ENCODE results near the gene RNF144B.

The RNF144B gene

GRCh38 chr6:18473755-18474154 lies 86.6 kb downstream of the RNF144B start:
- WGBS (ENCODE audit: insufficient coverage, insufficient read length): no CpG with 5 or more reads among the region's 2 CpGs
- DNase-seq (ENCODE audit: low read depth, low spot score): no peak
- no peak overlapping the region for H3K27ac ChIP-seq (ENCODE audit: low read length)

GRCh38 chr6:18477301-18477941 lies 90.3 kb downstream of the RNF144B start:
- no peaks in the 10 kb centered on the region for H3K9me3 ChIP-seq (ENCODE audit: control insufficient read depth, insufficient read depth, low read length)
- no CpG with 5 or more reads among the region's 2 CpGs for WGBS (ENCODE audit: insufficient coverage, insufficient read length)
- no peak for DNase-seq (ENCODE audit: low read depth, low spot score)
- no peaks in the 10 kb centered on the region for H3K36me3 ChIP-seq (ENCODE audit: control insufficient read depth, insufficient read depth, low read length)
- H3K27ac ChIP-seq (ENCODE audit: low read length): no peak overlapping the region
- no peaks in the 10 kb centered on the region for H3K27me3 ChIP-seq (ENCODE audit: control insufficient read depth, insufficient read depth, low read length)
- no peak overlapping the region for H3K4me3 ChIP-seq (ENCODE audit: low read length)
- no peaks in the 10 kb centered on the region for H3K4me1 ChIP-seq (ENCODE audit: control insufficient read depth, insufficient read depth, low read length)

More at GRCh38 chr6:18473755-18474154, 86.6 kb downstream of the RNF144B start:
- no peaks in the 10 kb centered on the region for H3K4me1 ChIP-seq (ENCODE audit: control insufficient read depth, insufficient read depth, low read length)
- H3K9me3 ChIP-seq (ENCODE audit: control insufficient read depth, insufficient read depth, low read length): no peaks in the 10 kb centered on the region
- no peaks in the 10 kb centered on the region for H3K36me3 ChIP-seq (ENCODE audit: control insufficient read depth, insufficient read depth, low read length)
- no peak overlapping the region for H3K4me3 ChIP-seq (ENCODE audit: low read length)
- H3K27me3 ChIP-seq (ENCODE audit: control insufficient read depth, insufficient read depth, low read length): no peaks in the 10 kb centered on the region

- WGBS (ENCODE audit: insufficient coverage, insufficient read length): no CpG with 5 or more reads among the region's 1 CpG
These were observed 91.5 kb downstream of the RNF144B start for GRCh38 chr6:18478610-18479009.

GRCh38 chr6:18481870-18482269 lies 94.7 kb downstream of the RNF144B start:
- Histone ChIP-seq H3K27me3 (ENCODE audit: control insufficient read depth, insufficient read depth, low read length) (no peaks in the 10 kb centered on the region), H3K36me3 (ENCODE audit: control insufficient read depth, insufficient read depth, low read length) (no peaks in the 10 kb centered on the region), H3K4me1 (ENCODE audit: control insufficient read depth, insufficient read depth, low read length) (no peaks in the 10 kb centered on the region), H3K4me3 (ENCODE audit: low read length) (no peak overlapping the region), H3K9me3 (ENCODE audit: control insufficient read depth, insufficient read depth, low read length) (no peaks in the 10 kb centered on the region), H3K27ac (ENCODE audit: low read length) (no peak overlapping the region)
- no CpG with 5 or more reads among the region's 3 CpGs for WGBS (ENCODE audit: insufficient coverage, insufficient read length)
- DNase-seq (ENCODE audit: low read depth, low spot score): no peak

More at GRCh38 chr6:18478610-18479009, 91.5 kb downstream of the RNF144B start:
- no peak overlapping the region for H3K4me3 ChIP-seq (ENCODE audit: low read length)
- no peaks in the 10 kb centered on the region for H3K4me1 ChIP-seq (ENCODE audit: control insufficient read depth, insufficient read depth, low read length)
- no peaks in the 10 kb centered on the region for H3K9me3 ChIP-seq (ENCODE audit: control insufficient read depth, insufficient read depth, low read length)
- no peak for DNase-seq (ENCODE audit: low read depth, low spot score)
- H3K27me3 ChIP-seq (ENCODE audit: control insufficient read depth, insufficient read depth, low read length): no peaks in the 10 kb centered on the region
- no peaks in the 10 kb centered on the region for H3K36me3 ChIP-seq (ENCODE audit: control insufficient read depth, insufficient read depth, low read length)
- H3K27ac ChIP-seq (ENCODE audit: low read length): no peak overlapping the region

- WGBS (ENCODE audit: insufficient coverage, insufficient read length): no CpG with 5 or more reads among the region's 3 CpGs
- no peak for DNase-seq (ENCODE audit: low read depth, low spot score)
- no peak overlapping the region for H3K27ac ChIP-seq (ENCODE audit: low read length)
- H3K36me3 ChIP-seq (ENCODE audit: control insufficient read depth, insufficient read depth, low read length): no peaks in the 10 kb centered on the region
- H3K9me3 ChIP-seq (ENCODE audit: control insufficient read depth, insufficient read depth, low read length): no peaks in the 10 kb centered on the region
- no peaks in the 10 kb centered on the region; the same call in 1 of the 2 replicates for H3K27me3 ChIP-seq (ENCODE audit: control insufficient read depth, insufficient read depth, low read length)
- H3K4me3 ChIP-seq (ENCODE audit: low read length): no peak overlapping the region
- H3K4me1 ChIP-seq (ENCODE audit: control insufficient read depth, insufficient read depth, low read length): no peaks in the 10 kb centered on the region; the same call in 1 of the 2 replicates
These were observed 98.7 kb downstream of the RNF144B start for GRCh38 chr6:18485660-18486435.

GRCh38 chr6:18488004-18488403 lies 100.9 kb downstream of the RNF144B start:
- no peak for DNase-seq (ENCODE audit: low read depth, low spot score)
- no peaks in the 10 kb centered on the region for H3K9me3 ChIP-seq (ENCODE audit: control insufficient read depth, insufficient read depth, low read length)
- no peak overlapping the region for H3K4me3 ChIP-seq (ENCODE audit: low read length)
- no CpG with 5 or more reads among the region's 2 CpGs for WGBS (ENCODE audit: insufficient coverage, insufficient read length)
- no peak overlapping the region for H3K27ac ChIP-seq (ENCODE audit: low read length)
- peaks cover 2% of the 10 kb centered on the region for H3K4me1 ChIP-seq (ENCODE audit: control insufficient read depth, insufficient read depth, low read length)
- H3K27me3 ChIP-seq (ENCODE audit: control insufficient read depth, insufficient read depth, low read length): no peaks in the 10 kb centered on the region; the same call in 1 of the 2 replicates
- H3K36me3 ChIP-seq (ENCODE audit: control insufficient read depth, insufficient read depth, low read length): no peaks in the 10 kb centered on the region

GRCh38 chr6:18488526-18489270 lies 101.5 kb downstream of the RNF144B start:
- H3K27me3 ChIP-seq (ENCODE audit: control insufficient read depth, insufficient read depth, low read length): no peaks in the 10 kb centered on the region; the same call in 1 of the 2 replicates
- no peaks in the 10 kb centered on the region for H3K9me3 ChIP-seq (ENCODE audit: control insufficient read depth, insufficient read depth, low read length)
- H3K4me3 ChIP-seq (ENCODE audit: low read length): no peak overlapping the region
- no CpG with 5 or more reads among the region's 5 CpGs for WGBS (ENCODE audit: insufficient coverage, insufficient read length)
- no peak for DNase-seq (ENCODE audit: low read depth, low spot score)
- no peaks in the 10 kb centered on the region for H3K36me3 ChIP-seq (ENCODE audit: control insufficient read depth, insufficient read depth, low read length)
- no peak overlapping the region for H3K27ac ChIP-seq (ENCODE audit: low read length)
- H3K4me1 ChIP-seq (ENCODE audit: control insufficient read depth, insufficient read depth, low read length): peaks cover 2% of the 10 kb centered on the region

GRCh38 chr6:18489335-18489734 lies 102.2 kb downstream of the RNF144B start:
- Histone ChIP-seq H3K9me3 (ENCODE audit: control insufficient read depth, insufficient read depth, low read length) (no peaks in the 10 kb centered on the region), H3K4me3 (ENCODE audit: low read length) (no peak overlapping the region), H3K36me3 (ENCODE audit: control insufficient read depth, insufficient read depth, low read length) (no peaks in the 10 kb centered on the region), H3K27ac (ENCODE audit: low read length) (no peak overlapping the region), H3K27me3 (ENCODE audit: control insufficient read depth, insufficient read depth, low read length) (no peaks in the 10 kb centered on the region; the same call in 1 of the 2 replicates), H3K4me1 (ENCODE audit: control insufficient read depth, insufficient read depth, low read length) (peaks cover 2% of the 10 kb centered on the region)
- WGBS (ENCODE audit: insufficient coverage, insufficient read length): no CpG with 5 or more reads among the region's 4 CpGs
- no peak for DNase-seq (ENCODE audit: low read depth, low spot score)

GRCh38 chr6:18491308-18492045 lies 104.3 kb downstream of the RNF144B start:
- H3K9me3 ChIP-seq (ENCODE audit: control insufficient read depth, insufficient read depth, low read length): no peaks in the 10 kb centered on the region
- H3K27ac ChIP-seq (ENCODE audit: low read length): no peak overlapping the region
- H3K4me1 ChIP-seq (ENCODE audit: control insufficient read depth, insufficient read depth, low read length): peaks cover 2% of the 10 kb centered on the region
- no peak overlapping the region for H3K4me3 ChIP-seq (ENCODE audit: low read length)
- H3K27me3 ChIP-seq (ENCODE audit: control insufficient read depth, insufficient read depth, low read length): no peaks in the 10 kb centered on the region; the same call in 1 of the 2 replicates
- H3K36me3 ChIP-seq (ENCODE audit: control insufficient read depth, insufficient read depth, low read length): no peaks in the 10 kb centered on the region
- no peak for DNase-seq (ENCODE audit: low read depth, low spot score)
- WGBS (ENCODE audit: insufficient coverage, insufficient read length): no CpG with 5 or more reads among the region's 11 CpGs

GRCh38 chr6:18492972-18493371 lies 105.8 kb downstream of the RNF144B start:
- Histone ChIP-seq H3K4me3 (ENCODE audit: low read length) (no peak overlapping the region), H3K9me3 (ENCODE audit: control insufficient read depth, insufficient read depth, low read length) (no peaks in the 10 kb centered on the region), H3K36me3 (ENCODE audit: control insufficient read depth, insufficient read depth, low read length) (no peaks in the 10 kb centered on the region), H3K27me3 (ENCODE audit: control insufficient read depth, insufficient read depth, low read length) (no peaks in the 10 kb centered on the region; the same call in 1 of the 2 replicates), H3K27ac (ENCODE audit: low read length) (no peak overlapping the region), H3K4me1 (ENCODE audit: control insufficient read depth, insufficient read depth, low read length) (peaks cover 2% of the 10 kb centered on the region)
- WGBS (ENCODE audit: insufficient coverage, insufficient read length): no CpG with 5 or more reads among the region's 2 CpGs
- no peak for DNase-seq (ENCODE audit: low read depth, low spot score)

All from iPS DF 6.9 (cell line).